GM12878 (cell line): ENCODE results near the gene HSPB8. TPM values are rescaled to one million over a fixed set of nuclear protein-coding genes. Genes with fewer than 3 reads are reported as not detected.

ENCODE experiments used
- ATAC-seq: fragments of 200-7000 bp; cut with Tn5 transposase; 3 replicates; pipeline ENCODE4 v1.9.1; 2020; ENCODE audit warnings: mild to moderate bottlenecking, moderate library complexity
- BruUV-seq: library from RNA; stranded (reverse); fragments of 400-500 nt; replicated peaks from 2 replicates; lab custom pipeline; 2021; lab: Mats Ljungman, UMichigan
- CTCF ChIA-PET: fragments of 300-600 bp; sonication (Branson Sonifier 250); formaldehyde crosslinking; extraction: SDS; loops from one replicate; lab custom pipeline; 2021; ENCODE audit warnings: inconsistent platforms; lab: Yijun Ruan, JAX
- POLR2A ChIA-PET: fragments of 350-600 bp; formaldehyde crosslinking; extraction: SDS; loops from one replicate; lab custom pipeline; 2021; ENCODE audit warnings: inconsistent platforms; lab: Charles Lee
- RAD21 ChIA-PET: fragments of 300-600 bp; sonication (Branson Sonifier 250); formaldehyde crosslinking; loops from one replicate; lab custom pipeline; 2023; ENCODE audit warnings: antibody characterized with exemption; ENCODE audit not compliant: unreplicated experiment; lab: Charles Lee
- SMC1A ChIA-PET: fragments of 300-600 bp; sonication (Branson Sonifier 250); formaldehyde crosslinking; loops from one replicate; lab custom pipeline; 2023; ENCODE audit not compliant: unreplicated experiment, uncharacterized antibody; lab: Charles Lee
- DNase-seq: peaks from one replicate; pipeline ENCODE4 v3.0.0-alpha.2; 2011; ENCODE audit warnings: low read depth, low spot score
- FAIRE-seq: peaks from 3 replicates; lab custom pipeline; 2011; peaks lifted over from hg19 to GRCh38; lab: Jason Lieb, UNC
- H2AFZ ChIP-seq: 2 replicates; pipeline ENCODE4 v1.6.0; 2011; ENCODE audit warnings: low read depth, low read length, control low read depth; ENCODE audit not compliant: control insufficient read depth
- H3K27ac ChIP-seq: 2 replicates; pipeline ENCODE4 v1.5.1; 2011; ENCODE audit warnings: control low read depth; ENCODE audit not compliant: control insufficient read depth, insufficient read depth
- H3K27me3 ChIP-seq, 2 experiments: replicated peaks in 1 of 2; 2 replicates each; pipeline versions ENCODE4 v1.6.0 to v1.6.1; 2011; ENCODE audit warnings: low read length in 1 of 2; ENCODE audit not compliant: control insufficient read depth in 2 of 2, insufficient read depth in 2 of 2
- H3K36me3 ChIP-seq, 2 experiments: 2 replicates each; pipeline ENCODE4 v1.5.1; 2011; ENCODE audit warnings: low read length in 1 of 2; ENCODE audit not compliant: control insufficient read depth in 2 of 2, insufficient read depth in 2 of 2
- H3K4me1 ChIP-seq: 2 replicates; pipeline ENCODE4 v1.6.1; 2011; ENCODE audit warnings: mild to moderate bottlenecking, low read length, moderate library complexity, mixed read lengths; ENCODE audit not compliant: control insufficient read depth, insufficient read depth
- H3K4me2 ChIP-seq: 2 replicates; pipeline ENCODE4 v1.6.0; 2011; ENCODE audit warnings: control low read depth; ENCODE audit not compliant: control insufficient read depth, insufficient read depth
- H3K4me3 ChIP-seq: fragments of 200-600 bp; sonication (generic); 2 replicates; pipeline ENCODE4 v1.5.1; 2016
- H3K79me2 ChIP-seq: 2 replicates; pipeline ENCODE4 v1.6.0; 2011; ENCODE audit warnings: low read length; ENCODE audit not compliant: control insufficient read depth, insufficient read depth
- H3K9ac ChIP-seq: 2 replicates; pipeline ENCODE4 v1.8.0; 2011; ENCODE audit warnings: low read length, control low read depth, mixed read lengths; ENCODE audit not compliant: control insufficient read depth, insufficient read depth
- H3K9me3 ChIP-seq: replicated peaks from 3 replicates; pipeline ENCODE4 v1.5.1; 2011; ENCODE audit warnings: mild to moderate bottlenecking, low read length; ENCODE audit not compliant: control insufficient read depth, insufficient read depth
- H4K20me1 ChIP-seq: 2 replicates; pipeline ENCODE4 v1.6.0; 2011; ENCODE audit not compliant: control insufficient read depth, insufficient read depth
- ATF2 ChIP-seq: IDR thresholded peaks from 2 replicates; pipeline ENCODE4 v1.6.1; 2012; ENCODE audit warnings: low read length, inconsistent platforms
- EED ChIP-seq: sonication (generic); IDR thresholded peaks from 2 replicates; pipeline ENCODE4 v1.6.1; 2016; ENCODE audit warnings: antibody characterized with exemption, low read depth
- ESRRA ChIP-seq: IDR thresholded peaks from 2 replicates; pipeline ENCODE4 v1.6.1; 2012; ENCODE audit warnings: mild to moderate bottlenecking, low read length, improper control_type of control experiment
- GATAD2B ChIP-seq: fragments of 450-650 bp; conservative IDR thresholded peaks from 2 replicates; pipeline ENCODE4 v1.6.1; 2017; ENCODE audit warnings: low read depth, mild to moderate bottlenecking, moderate library complexity
- IRF4 ChIP-seq: IDR thresholded peaks from 2 replicates; pipeline ENCODE4 v1.6.1; 2011; ENCODE audit warnings: low read depth, low read length
- JUNB ChIP-seq: IDR thresholded peaks from 2 replicates; pipeline ENCODE4 v1.6.1; 2016; ENCODE audit warnings: antibody characterized with exemption, mild to moderate bottlenecking
- KLF5 ChIP-seq: fragments of 450-650 bp; IDR thresholded peaks from 2 replicates; pipeline ENCODE4 v1.6.1; 2014; ENCODE audit warnings: mild to moderate bottlenecking; ENCODE audit not compliant: partially characterized antibody
- MEF2B ChIP-seq: fragments of 450-650 bp; IDR thresholded peaks from 2 replicates; pipeline ENCODE4 v1.6.1; 2018; ENCODE audit warnings: mild to moderate bottlenecking, moderate library complexity; ENCODE audit not compliant: partially characterized antibody, poor library complexity, severe bottlenecking
- NBN ChIP-seq: fragments of 450-650 bp; IDR thresholded peaks from 2 replicates; pipeline ENCODE4 v1.6.1; 2016
- NR2F1 ChIP-seq: fragments of 450-650 bp; conservative IDR thresholded peaks from 2 replicates; pipeline ENCODE4 v1.6.1; 2017; ENCODE audit warnings: mild to moderate bottlenecking
- PAX8 ChIP-seq: fragments of 450-650 bp; IDR thresholded peaks from 2 replicates; pipeline ENCODE4 v1.6.1; 2017; ENCODE audit warnings: mild to moderate bottlenecking, moderate library complexity
- POLR2A ChIP-seq: IDR thresholded peaks from 2 replicates; pipeline ENCODE4 v1.6.1; 2011; ENCODE audit warnings: low read depth, mild to moderate bottlenecking, low read length
- PRDM15 ChIP-seq: fragments of 450-650 bp; formaldehyde crosslinking; IDR thresholded peaks from 2 replicates; pipeline ENCODE4 v1.4.0; 2020; ENCODE audit warnings: mild to moderate bottlenecking, moderate library complexity
- RAD21 ChIP-seq: IDR thresholded peaks from 2 replicates; pipeline ENCODE4 v1.6.1; 2011; ENCODE audit warnings: mild to moderate bottlenecking, low read depth, low read length, moderate library complexity; ENCODE audit not compliant: insufficient read depth
- RELA ChIP-seq: fragments of 450-650 bp; IDR thresholded peaks from 2 replicates; pipeline ENCODE4 v1.8.0; 2014; ENCODE audit warnings: borderline replicate concordance; ENCODE audit not compliant: partially characterized antibody
- RUNX3 ChIP-seq: IDR thresholded peaks from 2 replicates; pipeline ENCODE4 v1.6.1; 2012; ENCODE audit warnings: low read length, inconsistent platforms
- SMAD1 ChIP-seq: fragments of 450-650 bp; IDR thresholded peaks from 2 replicates; pipeline ENCODE4 v1.6.1; 2018; ENCODE audit warnings: mild to moderate bottlenecking, low read depth; ENCODE audit not compliant: partially characterized antibody
- SP1 ChIP-seq: IDR thresholded peaks from one replicate; pipeline ENCODE4 v1.6.1; 2011; ENCODE audit warnings: low read depth, low read length
- SPI1 ChIP-seq: IDR thresholded peaks from 2 replicates; pipeline ENCODE4 v1.6.1; 2011; ENCODE audit warnings: low read depth, mild to moderate bottlenecking, low read length, moderate library complexity, borderline replicate concordance; ENCODE audit not compliant: insufficient read depth
- ZZZ3 ChIP-seq: IDR thresholded peaks from 2 replicates; pipeline ENCODE4 v1.6.1; 2011; ENCODE audit warnings: low read depth; ENCODE audit not compliant: control insufficient read depth, insufficient read length
- WGBS: methylation state at CpG from one replicate; pipeline ENCODE4 v1.1.6; 2016; ENCODE audit warnings: low lambda C conversion rate; ENCODE audit not compliant: insufficient replicate concordance, insufficient coverage; ENCODE audit errors: missing lambda C conversion rate; 5-methylcytosine and 5-hydroxymethylcytosine counted together
- in situ Hi-C: fragments of 300-500 bp; cut with MboI; formaldehyde crosslinking; loops from 9 replicates; pipeline ENCODE4 v1.14.3; 2018; ENCODE audit warnings: mixed read lengths
- intact Hi-C: fragments of 100-400 bp; cut with micrococcal nuclease; formaldehyde crosslinking; loops from one replicate; pipeline ENCODE4 v1.14.2; 2022; ENCODE audit not compliant: unreplicated experiment
- polyA plus RNA-seq, 11 experiments: library from polyadenylated mRNA; depleted of rRNA in 4 of 11; unstranded in 6 of 11; stranded (reverse) in 5 of 11; fragments of >200 nt; fragmentation: Nextera tagmentation in 4 of 11; fragmentation: Illumina TruSeq in 1 of 11; extraction: Ambion mirVana in 4 of 11; extraction: Trizol in 1 of 11; gene quantifications; 1 replicate in 1 of 11; 2 replicates in 10 of 11; pipeline versions ENCODE4 v1.2.1 to v1.2.3, GENCODE V29; 2011 to 2016; ENCODE audit warnings: inconsistent platforms in 2 of 11, missing spikeins in 2 of 11, low read depth in 1 of 11
- total RNA-seq, 4 experiments: library from RNA; depleted of rRNA in 3 of 4; stranded (reverse); fragments of >200 nt in 3 of 4; fragmentation: Illumina TruSeq in 1 of 4; extraction: Trizol in 1 of 4; gene quantifications; 2 replicates each; pipeline versions ENCODE4 v1.2.1 to v1.2.3, GENCODE V29; 2013 to 2021

The HSPB8 gene
- total and polyA plus RNA-seq, 10 of the 15 experiments (the other 5 are each of a cell fraction or from before 2014, with no cell fraction given), result 0.10 TPM; not detected in 9

GRCh38 chr12:119204131-119204530 is 25.4 kb downstream of the HSPB8 start (continued):
- TF ChIP-seq POLR2A (no peak), ATF2 (no peak), MEF2B (no peak)

- FAIRE-seq (no peak), ATAC-seq (no peak), DNase-seq (no peak)
- H2AFZ ChIP-seq, result no peak overlapping the region
- RAD21 ChIA-PET, result no interaction called here
- H3K9ac ChIP-seq, result no peak overlapping the region
- no peaks in the 10 kb centered on the region for H3K4me1 ChIP-seq
- no peak overlapping the region for H3K27ac ChIP-seq
- no peaks in the 10 kb centered on the region for H3K36me3 ChIP-seq
- no TSS peak for BruUV-seq
- no peaks in the 10 kb centered on the region for H4K20me1 ChIP-seq
- CTCF ChIA-PET, result no interaction called here
- intact Hi-C loops, result no loop called here
- 7% methylated on average over 7 of the region's 7 CpGs for WGBS
- no peaks in the 10 kb centered on the region for H3K9me3 ChIP-seq
- SMC1A ChIA-PET, result no interaction called here
- TF ChIP-seq JUNB (no peak), GATAD2B (no peak), RAD21 (no peak), IRF4 (no peak), PRDM15 (CRISPR knock-in tag) (no peak), RUNX3 (no peak), ZZZ3 (no peak), RELA (no peak), NR2F1 (no peak), SPI1 (no peak), ESRRA (no peak), NBN (no peak), KLF5 (no peak), EED (no peak), PAX8 (no peak), SP1 (no peak), SMAD1 (no peak), POLR2A (no peak)
- POLR2A ChIA-PET, result no interaction called here
- no peak overlapping the region for H3K4me2 ChIP-seq
- H3K4me3 ChIP-seq, result no peak overlapping the region
- no peaks in the 10 kb centered on the region for H3K79me2 ChIP-seq
- no peaks in the 10 kb centered on the region for H3K27me3 ChIP-seq
- in situ Hi-C loops, result no loop called here
Observed at GRCh38 chr12:119204671-119205285, 26.0 kb downstream of the HSPB8 start.
